ENCODE data around the gene AEBP1. TPM values are rescaled to one million over a fixed set of nuclear protein-coding genes. Genes with fewer than 3 reads are reported as not detected.

AEBP1 gene
- total and polyA plus RNA-seq, 2 donors (not counting 1 experiment from before 2014, with no cell fraction given): 44.4 to 133 TPM

DNA sequence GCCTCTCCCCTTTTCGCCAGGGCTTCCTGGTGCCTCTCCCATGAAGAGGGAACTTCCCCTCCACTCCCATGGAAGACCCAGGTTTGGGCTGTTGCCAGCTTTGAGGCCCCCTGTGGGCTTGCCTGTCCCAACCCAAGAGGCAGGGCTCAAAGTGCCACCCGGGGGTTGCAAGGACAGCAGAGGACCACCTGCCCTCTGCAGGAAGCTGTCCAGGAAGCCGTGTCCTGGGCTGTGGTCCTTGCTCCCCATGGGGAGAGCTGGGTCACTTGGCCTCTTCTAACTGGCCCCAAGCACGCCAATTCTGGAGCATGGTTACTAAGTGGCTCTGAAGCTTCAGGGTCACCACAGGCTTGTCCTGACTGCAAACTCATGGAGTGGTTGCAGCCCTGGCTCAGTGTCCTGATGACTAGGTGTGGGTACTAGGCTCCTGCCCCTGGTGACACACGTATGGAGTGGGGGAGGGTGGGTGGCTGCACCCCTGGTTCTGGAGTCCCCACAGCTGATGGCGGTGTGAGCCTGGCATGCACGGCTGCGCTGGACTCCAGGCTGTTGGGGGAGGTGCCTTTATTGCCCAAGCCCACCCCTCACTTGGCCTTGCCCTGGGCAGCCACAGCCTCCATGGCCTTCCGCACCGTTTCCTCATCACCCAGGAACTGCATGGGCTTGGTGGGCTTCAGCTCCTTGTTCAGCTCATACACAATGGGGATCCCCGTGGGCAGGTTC is 41.8 kb upstream of the AEBP1 start:
- Histone ChIP-seq H3K4me3 (replicated peaks in 1 of 4; ENCODE audit: control extremely low read depth in 1 of 4, insufficient read depth in 1 of 4, low read depth in 3 of 4, low read length in 4 of 4) (no peak overlapping the region), H3K4me2 (ENCODE audit: extremely low read depth, insufficient read depth, low read length) (no peak overlapping the region), H3K79me2 (ENCODE audit: control insufficient read depth, insufficient read depth, low read length) (no peaks in the 10 kb centered on the region), H3K9me3 (ENCODE audit: control insufficient read depth, insufficient read depth, low read depth, low read length) (no peaks in the 10 kb centered on the region), H3K9ac (ENCODE audit: insufficient read depth, low read length) (no peak overlapping the region), H3K36me3 (ENCODE audit: control insufficient read depth, insufficient read depth, low read length) (peaks cover 25% of the 10 kb centered on the region), H2AFZ (ENCODE audit: low read length) (no peak overlapping the region), H3K4me1 (ENCODE audit: control insufficient read depth, extremely low read depth, insufficient read depth, low read length) (no peaks in the 10 kb centered on the region), H3K27ac (ENCODE audit: insufficient read depth, low read length) (no peak overlapping the region), H4K20me1 (ENCODE audit: control insufficient read depth, extremely low read depth, insufficient read depth, low read length) (no peaks in the 10 kb centered on the region), H3K27me3 (ENCODE audit: control insufficient read depth, insufficient read depth, low read length) (peaks cover 5% of the 10 kb centered on the region)
- TF ChIP-seq, protein P1, sequence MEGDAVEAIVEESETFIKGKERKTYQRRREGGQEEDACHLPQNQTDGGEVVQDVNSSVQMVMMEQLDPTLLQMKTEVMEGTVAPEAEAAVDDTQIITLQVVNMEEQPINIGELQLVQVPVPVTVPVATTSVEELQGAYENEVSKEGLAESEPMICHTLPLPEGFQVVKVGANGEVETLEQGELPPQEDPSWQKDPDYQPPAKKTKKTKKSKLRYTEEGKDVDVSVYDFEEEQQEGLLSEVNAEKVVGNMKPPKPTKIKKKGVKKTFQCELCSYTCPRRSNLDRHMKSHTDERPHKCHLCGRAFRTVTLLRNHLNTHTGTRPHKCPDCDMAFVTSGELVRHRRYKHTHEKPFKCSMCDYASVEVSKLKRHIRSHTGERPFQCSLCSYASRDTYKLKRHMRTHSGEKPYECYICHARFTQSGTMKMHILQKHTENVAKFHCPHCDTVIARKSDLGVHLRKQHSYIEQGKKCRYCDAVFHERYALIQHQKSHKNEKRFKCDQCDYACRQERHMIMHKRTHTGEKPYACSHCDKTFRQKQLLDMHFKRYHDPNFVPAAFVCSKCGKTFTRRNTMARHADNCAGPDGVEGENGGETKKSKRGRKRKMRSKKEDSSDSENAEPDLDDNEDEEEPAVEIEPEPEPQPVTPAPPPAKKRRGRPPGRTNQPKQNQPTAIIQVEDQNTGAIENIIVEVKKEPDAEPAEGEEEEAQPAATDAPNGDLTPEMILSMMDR (conservative IDR thresholded peaks at IDR 0.05 in 1 of 2, IDR thresholded peaks at IDR 0.05 in 1 of 2; ENCODE audit: low read depth in 1 of 2, low read length in 2 of 2): no peak
- TF ChIP-seq EZH2 (IDR thresholded peaks at IDR 0.05; ENCODE audit: low read length, missing control alignments): no peak
- no peak for DNase-seq (ENCODE audit: low read depth in 2 of 2)

DNA sequence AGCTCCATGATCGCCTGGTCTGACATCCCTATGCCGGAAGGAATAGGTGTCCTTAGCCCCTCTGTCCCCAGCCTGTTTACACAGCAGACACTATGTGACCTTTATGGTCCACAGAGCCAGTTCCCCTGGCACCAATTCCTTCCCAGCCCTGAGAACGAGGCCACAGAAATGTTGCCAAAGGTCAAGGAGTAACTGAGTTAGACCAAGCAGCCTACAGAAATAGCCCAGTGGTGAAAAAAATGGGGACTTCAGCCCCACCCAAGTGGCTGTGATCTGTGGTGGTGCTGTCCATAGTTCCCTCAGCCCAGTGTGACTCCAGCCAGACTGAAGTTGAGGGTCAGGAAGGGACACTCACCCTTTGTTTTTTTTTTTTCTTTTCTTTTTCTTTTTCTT is 41.2 kb upstream of the AEBP1 start:
- no peaks in the 10 kb centered on the region for H4K20me1 ChIP-seq (ENCODE audit: control insufficient read depth, extremely low read depth, insufficient read depth, low read length)
- H3K79me2 ChIP-seq (ENCODE audit: control insufficient read depth, insufficient read depth, low read length): no peaks in the 10 kb centered on the region
- H3K4me3 ChIP-seq (replicated peaks in 1 of 4; ENCODE audit: control extremely low read depth in 1 of 4, insufficient read depth in 1 of 4, low read depth in 3 of 4, low read length in 4 of 4): no peak overlapping the region
- H3K4me1 ChIP-seq (ENCODE audit: control insufficient read depth, extremely low read depth, insufficient read depth, low read length): no peaks in the 10 kb centered on the region
- no peak for DNase-seq (ENCODE audit: low read depth in 2 of 2)
- no peak overlapping the region for H3K27ac ChIP-seq (ENCODE audit: insufficient read depth, low read length)
- no peaks in the 10 kb centered on the region for H3K9me3 ChIP-seq (ENCODE audit: control insufficient read depth, insufficient read depth, low read depth, low read length)
- no peak overlapping the region for H3K4me2 ChIP-seq (ENCODE audit: extremely low read depth, insufficient read depth, low read length)
- H3K27me3 ChIP-seq (ENCODE audit: control insufficient read depth, insufficient read depth, low read length): peaks cover 5% of the 10 kb centered on the region
- TF ChIP-seq EZH2 (IDR thresholded peaks at IDR 0.05; ENCODE audit: low read length, missing control alignments): no peak
- TF ChIP-seq, protein P1 (conservative IDR thresholded peaks at IDR 0.05 in 1 of 2, IDR thresholded peaks at IDR 0.05 in 1 of 2; ENCODE audit: low read depth in 1 of 2, low read length in 2 of 2): no peak
- H3K36me3 ChIP-seq (ENCODE audit: control insufficient read depth, insufficient read depth, low read length): peaks cover 23% of the 10 kb centered on the region
- no peak overlapping the region for H2AFZ ChIP-seq (ENCODE audit: low read length)
- H3K9ac ChIP-seq (ENCODE audit: insufficient read depth, low read length): no peak overlapping the region

DNA sequence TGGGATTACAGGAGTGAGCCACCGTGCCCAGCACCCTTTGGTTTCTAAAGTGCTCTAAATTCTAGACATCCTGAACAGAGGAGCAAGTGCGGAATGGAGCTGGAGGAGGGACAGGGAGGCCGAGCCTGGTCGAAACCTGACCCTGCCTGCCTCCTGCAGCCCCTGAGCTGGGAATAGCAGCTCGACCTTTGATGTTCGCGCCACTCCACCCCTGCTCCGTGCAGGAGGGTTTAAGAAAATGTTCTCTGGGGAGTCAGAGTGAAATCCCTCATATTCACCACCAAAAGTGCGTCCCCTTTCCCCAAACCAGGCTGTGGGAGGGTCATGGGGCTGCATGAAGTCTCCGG is 40.6 kb upstream of the AEBP1 start:
- H3K9me3 ChIP-seq (ENCODE audit: control insufficient read depth, insufficient read depth, low read depth, low read length): no peaks in the 10 kb centered on the region
- H3K4me2 ChIP-seq (ENCODE audit: extremely low read depth, insufficient read depth, low read length): no peak overlapping the region
- H4K20me1 ChIP-seq (ENCODE audit: control insufficient read depth, extremely low read depth, insufficient read depth, low read length): no peaks in the 10 kb centered on the region
- H3K79me2 ChIP-seq (ENCODE audit: control insufficient read depth, insufficient read depth, low read length): no peaks in the 10 kb centered on the region
- no peak overlapping the region for H3K9ac ChIP-seq (ENCODE audit: insufficient read depth, low read length)
- peaks cover 17% of the 10 kb centered on the region for H3K36me3 ChIP-seq (ENCODE audit: control insufficient read depth, insufficient read depth, low read length)
- peaks cover 5% of the 10 kb centered on the region for H3K27me3 ChIP-seq (ENCODE audit: control insufficient read depth, insufficient read depth, low read length)
- no peak for TF ChIP-seq EZH2 (IDR thresholded peaks at IDR 0.05; ENCODE audit: low read length, missing control alignments)
- no peak overlapping the region for H2AFZ ChIP-seq (ENCODE audit: low read length)
- H3K27ac ChIP-seq (ENCODE audit: insufficient read depth, low read length): no peak overlapping the region
- no peak overlapping the region for H3K4me3 ChIP-seq (replicated peaks in 1 of 4; ENCODE audit: control extremely low read depth in 1 of 4, insufficient read depth in 1 of 4, low read depth in 3 of 4, low read length in 4 of 4)
- no peak for DNase-seq (ENCODE audit: low read depth in 2 of 2)
- no peaks in the 10 kb centered on the region for H3K4me1 ChIP-seq (ENCODE audit: control insufficient read depth, extremely low read depth, insufficient read depth, low read length)

Data from fibroblast of lung (primary cell).